GM13977 (cell line): ENCODE data around the gene NRP1.
A peak's percentile ranks its signal among the peaks of the same experiment; 100 is the strongest.

Experiments used
- DNase-seq: peaks from one replicate; pipeline ENCODE4 v3.0.0; 2012; ENCODE audit warnings: low spot score
- in situ Hi-C: fragments of 300-500 bp; cut with MboI; formaldehyde crosslinking; loops from one replicate; pipeline ENCODE4 v1.12.0; 2022; ENCODE audit warnings: low sequenced_read_pairs, low pct_unique_long_range_greater_than_20kb, mixed read lengths, inconsistent platforms; ENCODE audit not compliant: unreplicated experiment
- TF ChIP-seq, protein P1 (sequence below): IDR thresholded peaks from 2 replicates; pipeline ENCODE4 v1.5.1; 2012; ENCODE audit warnings: mild to moderate bottlenecking, control low read depth; ENCODE audit not compliant: insufficient read depth; ENCODE audit errors: extremely low read depth, missing control alignments

The NRP1 gene

GRCh38 chr10:33337326-33337957 lies 3.0 kb upstream of the NRP1 start:
- no peak for DNase-seq
- TF ChIP-seq, protein P1, sequence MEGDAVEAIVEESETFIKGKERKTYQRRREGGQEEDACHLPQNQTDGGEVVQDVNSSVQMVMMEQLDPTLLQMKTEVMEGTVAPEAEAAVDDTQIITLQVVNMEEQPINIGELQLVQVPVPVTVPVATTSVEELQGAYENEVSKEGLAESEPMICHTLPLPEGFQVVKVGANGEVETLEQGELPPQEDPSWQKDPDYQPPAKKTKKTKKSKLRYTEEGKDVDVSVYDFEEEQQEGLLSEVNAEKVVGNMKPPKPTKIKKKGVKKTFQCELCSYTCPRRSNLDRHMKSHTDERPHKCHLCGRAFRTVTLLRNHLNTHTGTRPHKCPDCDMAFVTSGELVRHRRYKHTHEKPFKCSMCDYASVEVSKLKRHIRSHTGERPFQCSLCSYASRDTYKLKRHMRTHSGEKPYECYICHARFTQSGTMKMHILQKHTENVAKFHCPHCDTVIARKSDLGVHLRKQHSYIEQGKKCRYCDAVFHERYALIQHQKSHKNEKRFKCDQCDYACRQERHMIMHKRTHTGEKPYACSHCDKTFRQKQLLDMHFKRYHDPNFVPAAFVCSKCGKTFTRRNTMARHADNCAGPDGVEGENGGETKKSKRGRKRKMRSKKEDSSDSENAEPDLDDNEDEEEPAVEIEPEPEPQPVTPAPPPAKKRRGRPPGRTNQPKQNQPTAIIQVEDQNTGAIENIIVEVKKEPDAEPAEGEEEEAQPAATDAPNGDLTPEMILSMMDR, result no peak
- in situ Hi-C loops, result loop anchor here (10.0 kb wide), 1 partner anchor 1297 kb away; no protein-coding TSS in a partner anchor

- in situ Hi-C loops, result loop anchor here (10.0 kb wide), 1 partner anchor 1298 kb away; no protein-coding TSS in a partner anchor
- DNase-seq, result peak; percentile 42
- TF ChIP-seq, protein P1, result no peak
These were observed 2.3 kb upstream of the NRP1 start for GRCh38 chr10:33336582-33337325.

DNA sequence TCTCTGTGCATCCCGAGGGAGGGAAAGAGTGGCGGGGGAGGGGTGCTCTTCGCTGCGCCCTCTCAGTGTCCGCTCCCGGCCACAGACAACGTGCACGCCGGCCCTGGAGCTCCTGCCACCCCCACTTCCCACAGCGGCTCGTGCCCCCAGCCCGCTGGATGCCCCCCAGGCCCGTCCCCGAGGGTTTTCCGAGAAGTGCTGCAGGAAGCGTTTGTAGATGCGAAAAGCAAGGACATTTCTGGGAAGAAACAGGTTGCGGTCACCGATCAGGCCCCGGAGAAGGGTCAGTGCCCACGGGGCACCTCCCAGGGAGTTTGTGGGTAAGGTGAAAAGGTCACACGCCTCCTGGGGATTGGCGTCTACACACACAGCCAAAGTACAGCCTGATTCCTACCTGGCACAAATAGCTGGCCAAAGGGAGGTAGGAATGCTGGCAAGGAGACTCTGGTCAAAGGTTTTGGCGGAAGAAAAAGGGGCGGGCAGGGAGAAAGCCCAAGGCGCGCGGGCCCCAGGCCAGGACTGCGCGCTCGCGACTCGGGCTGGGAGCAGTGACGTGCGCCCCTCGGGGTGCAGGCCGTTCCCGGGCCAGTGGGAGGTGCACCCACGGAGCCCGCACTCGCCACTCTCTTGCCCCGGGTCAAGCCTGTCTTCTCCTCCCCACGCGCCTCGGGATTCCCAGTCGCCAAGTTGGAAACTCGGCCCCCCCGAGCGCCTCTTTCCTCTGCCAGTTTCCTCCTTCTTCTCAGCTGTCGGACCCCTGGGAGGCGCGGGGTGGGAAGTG lies 1.5 kb upstream of the NRP1 start:
- peak; percentile 45 for DNase-seq
- in situ Hi-C loops, result loop anchor here (10.0 kb wide), 1 partner anchor 1299 kb away; no protein-coding TSS in a partner anchor
- TF ChIP-seq, protein P1, result no peak

DNA sequence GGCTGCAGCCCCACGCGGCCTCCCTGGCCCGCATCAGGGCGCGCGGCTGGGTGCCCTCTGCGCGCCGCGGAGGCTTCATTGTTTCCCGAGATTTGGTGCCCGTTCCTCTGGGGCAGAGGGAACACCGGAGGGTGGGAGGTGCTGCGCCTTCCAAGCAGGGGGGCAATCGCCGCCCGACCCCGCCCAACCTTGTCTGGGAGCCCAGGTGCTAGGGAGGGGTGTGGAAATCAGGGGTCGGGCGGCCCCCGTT lies 1.0 kb upstream of the NRP1 start:
- peak; percentile 56 for DNase-seq
- TF ChIP-seq, protein P1, result no peak
- in situ Hi-C loops, result loop anchor here (10.0 kb wide), 1 partner anchor 1299 kb away; no protein-coding TSS in a partner anchor

DNA sequence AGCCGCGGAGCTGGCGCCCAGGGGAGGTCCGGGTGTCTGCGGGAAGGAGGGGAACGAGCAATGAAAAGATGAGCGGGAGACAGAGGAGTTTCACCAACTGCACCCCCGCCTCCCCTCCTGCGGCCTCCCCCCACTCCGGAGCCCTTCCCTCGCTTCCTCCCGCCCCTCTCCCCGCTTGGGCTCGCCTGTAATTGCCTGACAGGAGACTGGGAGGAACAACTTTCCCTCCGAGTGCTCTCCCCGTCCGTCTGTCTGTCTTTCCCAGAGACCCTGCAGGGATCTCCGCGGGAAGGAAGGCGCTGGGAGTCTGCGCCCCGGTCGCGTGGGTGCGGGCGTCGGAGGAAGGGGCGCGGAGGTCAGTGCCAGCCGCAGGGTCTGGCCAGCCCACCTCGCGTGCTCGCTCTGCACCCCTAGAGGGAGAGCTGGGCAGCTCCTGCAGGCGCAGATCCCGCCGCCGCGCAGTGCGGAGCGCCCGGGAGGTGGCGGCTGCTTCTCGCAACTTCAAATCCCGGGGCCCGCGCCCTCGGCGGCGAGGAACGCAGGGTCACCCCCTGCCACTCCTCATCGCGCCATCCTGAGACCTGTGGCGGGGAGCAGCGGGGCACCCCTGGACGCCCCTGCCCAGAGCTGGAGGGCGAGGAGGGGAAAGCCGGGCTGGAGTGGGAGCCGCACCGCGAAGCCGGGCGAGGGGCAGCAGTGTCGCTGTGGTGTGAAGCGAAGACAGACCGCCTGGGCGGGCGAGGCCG lies 511 bp upstream of the NRP1 start:
- in situ Hi-C loops, result loop anchor here (10.0 kb wide), 1 partner anchor 1300 kb away; no protein-coding TSS in a partner anchor
- DNase-seq, result peak; percentile 57
- TF ChIP-seq, protein P1, result no peak
